Tibial nerve (tissue), 4 donors: ENCODE data around the gene SLC35F1. TPM values are rescaled to one million over a fixed set of nuclear protein-coding genes. Genes with fewer than 3 reads are reported as not detected.

Source experiments
- DNase-seq, 2 donors: peaks; one replicate each; pipeline ENCODE4 v3.0.0-alpha.2; 2019; ENCODE audit warnings: low spot score in 2 of 2
- H3K27ac ChIP-seq, 4 donors: fragments of 200-600 bp; sonication (generic) in 3 of 4; one replicate each; pipeline ENCODE4 v1.5.1; 2017 to 2019; ENCODE audit warnings: mild to moderate bottlenecking in 1 of 4
- H3K27me3 ChIP-seq, 2 donors: fragments of 200-600 bp; sonication (generic) in 1 of 2; one replicate each; pipeline versions ENCODE4 v1.5.1 to v1.6.0; 2017 to 2019
- H3K36me3 ChIP-seq, 3 donors: fragments of 200-600 bp; sonication (generic); one replicate each; pipeline ENCODE4 v1.5.1; 2018 to 2019
- H3K4me1 ChIP-seq, 4 donors: fragments of 200-600 bp; sonication (generic) in 3 of 4; one replicate each; pipeline ENCODE4 v1.5.1; 2017 to 2019
- H3K4me3 ChIP-seq, 4 donors: fragments of 200-600 bp; sonication (generic) in 3 of 4; one replicate each; pipeline ENCODE4 v1.5.1; 2017 to 2019; ENCODE audit warnings: mild to moderate bottlenecking in 1 of 4, moderate library complexity in 1 of 4
- H3K9me3 ChIP-seq, 4 donors: fragments of 200-600 bp; sonication (generic) in 3 of 4; one replicate each; pipeline ENCODE4 v1.5.1; 2017 to 2019
- CTCF ChIP-seq, 5 experiments: fragments of 200-600 bp in 3 of 5; fragments of 450-650 bp in 2 of 5; sonication (generic) in 3 of 5; IDR thresholded peaks; one replicate each; pipeline ENCODE4 v1.5.1; 2016 to 2019; ENCODE audit warnings: antibody characterized with exemption in 5 of 5, mild to moderate bottlenecking in 3 of 5, moderate library complexity in 2 of 5
- EP300 ChIP-seq, 2 donors: sonication (generic); formaldehyde crosslinking; IDR thresholded peaks; one replicate each; pipeline ENCODE4 v1.6.1; 2017; ENCODE audit warnings: antibody characterized with exemption in 2 of 2, mild to moderate bottlenecking in 1 of 2
- POLR2A ChIP-seq, 2 donors: fragments of 450-650 bp; IDR thresholded peaks; one replicate each; pipeline ENCODE4 v1.6.1; 2017; ENCODE audit warnings: antibody characterized with exemption in 2 of 2, mild to moderate bottlenecking in 2 of 2, moderate library complexity in 2 of 2
- WGBS, 2 donors: methylation state at CpG; one replicate each; pipeline ENCODE4 v1.1.5; 2018; 5-methylcytosine and 5-hydroxymethylcytosine counted together
- total RNA-seq, 4 donors: library from RNA; depleted of rRNA; stranded (reverse); fragments of >200 nt; gene quantifications; one replicate each; pipeline ENCODE4 v1.1.0, GENCODE V29; 2016

SLC35F1 gene
- total RNA-seq, 4 donors from 2014 or later: 12.7 to 40.4 (median 16.5) TPM

GRCh38 chr6:118304321-118304720 lies 397.3 kb downstream of the SLC35F1 start:
- no peak overlapping the region for H3K27ac ChIP-seq
- H3K4me1 ChIP-seq: peaks cover 0 to 26% (median 5%) of the 10 kb centered on the region in 4 donors
- 48 to 60% methylated on average over 1 of the region's 1 CpG for WGBS, 2 donors
- no peaks in the 10 kb centered on the region for H3K9me3 ChIP-seq
- no peak for TF ChIP-seq EP300 (IDR thresholded peaks at IDR 0.05)
- TF ChIP-seq CTCF (IDR thresholded peaks at IDR 0.05): no peak
- no peak for TF ChIP-seq POLR2A (IDR thresholded peaks at IDR 0.05)
- DNase-seq: no peak
- no peak overlapping the region for H3K4me3 ChIP-seq
- H3K27me3 ChIP-seq: no peaks in the 10 kb centered on the region
- no peaks in the 10 kb centered on the region for H3K36me3 ChIP-seq

DNA sequence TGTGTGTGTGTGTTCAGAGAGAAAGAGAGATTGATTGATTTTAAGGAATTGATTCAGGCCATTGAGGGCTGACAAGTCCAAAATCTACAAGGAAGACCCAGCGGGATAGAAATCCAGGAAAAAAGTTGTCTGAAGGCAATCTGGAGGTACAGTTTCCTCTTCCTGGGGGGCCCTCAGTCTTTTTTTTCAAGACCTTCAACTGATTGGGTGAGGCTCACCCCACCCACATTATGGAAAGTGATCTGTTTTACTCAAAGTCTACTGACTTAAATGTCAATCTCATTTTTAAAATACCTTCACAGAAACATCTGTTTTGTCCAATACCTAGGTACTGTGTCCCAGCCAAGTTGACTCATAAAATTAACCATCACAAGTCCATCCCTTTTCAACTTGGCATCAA lies 398.0 kb downstream of the SLC35F1 start:
- H3K4me1 ChIP-seq: peaks cover 0 to 26% (median 5%) of the 10 kb centered on the region in 4 donors
- no peak overlapping the region for H3K4me3 ChIP-seq
- WGBS, 2 donors: 90 to 96% methylated on average over 1 of the region's 1 CpG
- DNase-seq: no peak
- no peaks in the 10 kb centered on the region for H3K9me3 ChIP-seq
- H3K27me3 ChIP-seq: no peaks in the 10 kb centered on the region
- H3K36me3 ChIP-seq: no peaks in the 10 kb centered on the region
- no peak overlapping the region for H3K27ac ChIP-seq
- no peak for TF ChIP-seq POLR2A (IDR thresholded peaks at IDR 0.05)
- no peak for TF ChIP-seq CTCF (IDR thresholded peaks at IDR 0.05)
- TF ChIP-seq EP300 (IDR thresholded peaks at IDR 0.05): no peak

GRCh38 chr6:118306392-118307238 lies 399.6 kb downstream of the SLC35F1 start:
- H3K27me3 ChIP-seq: no peaks in the 10 kb centered on the region
- H3K36me3 ChIP-seq: no peaks in the 10 kb centered on the region
- WGBS, 2 donors: 34 to 36% methylated on average over 6 of the region's 6 CpGs
- TF ChIP-seq POLR2A (IDR thresholded peaks at IDR 0.05) (no peak), CTCF (IDR thresholded peaks at IDR 0.05) (no peak), EP300 (IDR thresholded peaks at IDR 0.05) (no peak)
- no peak overlapping the region for H3K4me3 ChIP-seq
- H3K9me3 ChIP-seq: no peaks in the 10 kb centered on the region
- peaks cover 0 to 26% (median 5%) of the 10 kb centered on the region in 4 donors for H3K4me1 ChIP-seq
- no peak for DNase-seq
- peak overlapping the region in 2 of 4 donors; percentile 26 to 27 for H3K27ac ChIP-seq

- peak overlapping the region in 1 of 4 donors; percentile 26 for H3K27ac ChIP-seq
- 54 to 64% methylated on average over 8 of the region's 8 CpGs for WGBS, 2 donors
- H3K4me3 ChIP-seq: no peak overlapping the region
- TF ChIP-seq CTCF (IDR thresholded peaks at IDR 0.05): no peak
- TF ChIP-seq EP300 (IDR thresholded peaks at IDR 0.05): no peak
- TF ChIP-seq POLR2A (IDR thresholded peaks at IDR 0.05): no peak
- no peak for DNase-seq
- H3K27me3 ChIP-seq: no peaks in the 10 kb centered on the region
- no peaks in the 10 kb centered on the region for H3K36me3 ChIP-seq
- H3K9me3 ChIP-seq: no peaks in the 10 kb centered on the region
- peaks cover 0 to 26% (median 5%) of the 10 kb centered on the region in 4 donors for H3K4me1 ChIP-seq
Measured at GRCh38 chr6:118307581-118307980, 400.5 kb downstream of the SLC35F1 start.

DNA sequence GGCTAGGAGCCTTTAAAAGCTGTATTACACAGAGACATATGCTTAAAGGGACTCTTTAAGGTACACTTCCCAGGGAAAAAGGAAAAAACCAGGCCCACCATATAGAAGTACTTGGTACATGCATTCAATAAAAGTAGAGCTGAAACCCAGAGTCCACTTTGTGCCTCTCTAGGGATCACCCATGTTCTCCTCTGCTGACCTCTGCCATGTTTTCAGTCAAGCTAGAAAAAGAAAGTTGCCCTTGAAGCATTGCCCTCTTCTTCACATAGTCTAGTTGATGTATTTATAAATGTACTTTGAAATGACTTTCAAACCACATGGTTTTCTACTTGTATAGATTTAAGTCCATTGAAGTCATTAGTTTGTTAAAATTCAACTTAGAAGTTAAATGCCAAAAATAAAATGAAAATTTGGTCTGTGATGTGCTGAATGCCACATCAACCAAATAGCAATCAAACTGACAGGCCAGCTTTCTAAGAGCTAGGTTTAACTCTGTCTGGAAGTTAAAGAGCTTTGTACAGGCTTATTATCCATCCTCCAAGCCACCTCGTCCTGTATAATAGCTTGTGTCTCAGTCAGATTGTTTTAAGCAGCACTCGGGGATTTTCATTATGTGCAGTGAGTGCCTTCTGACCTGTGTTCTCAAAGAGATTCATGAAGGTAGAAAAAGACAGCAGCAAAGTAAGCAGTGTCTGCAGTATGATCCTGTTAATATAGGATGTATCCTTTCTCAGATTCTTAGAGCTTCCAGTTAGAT lies 402.5 kb downstream of the SLC35F1 start:
- H3K36me3 ChIP-seq: peaks cover 0 to 6% (median 0%) of the 10 kb centered on the region in 3 donors
- no peak overlapping the region for H3K27ac ChIP-seq
- H3K4me3 ChIP-seq: no peak overlapping the region
- no peak for TF ChIP-seq POLR2A (IDR thresholded peaks at IDR 0.05)
- no peak for TF ChIP-seq EP300 (IDR thresholded peaks at IDR 0.05)
- TF ChIP-seq CTCF (IDR thresholded peaks at IDR 0.05): no peak
- 53 to 83% methylated on average over 2 of the region's 2 CpGs for WGBS, 2 donors
- no peaks in the 10 kb centered on the region for H3K9me3 ChIP-seq
- no peak for DNase-seq
- H3K4me1 ChIP-seq: peaks cover 0 to 26% (median 5%) of the 10 kb centered on the region in 4 donors
- H3K27me3 ChIP-seq: no peaks in the 10 kb centered on the region
